ENCODE data around the gene MCF2L2.

The MCF2L2 gene

GRCh38 chr3:183214277-183214612 lies 214.2 kb downstream of the MCF2L2 start:
- Histone ChIP-seq H3K27me3 (ENCODE audit: control insufficient read depth, insufficient read depth, low read length) (no peaks in the 10 kb centered on the region), H3K27ac (ENCODE audit: low read depth, low read length) (no peak overlapping the region), H3K36me3 (ENCODE audit: control insufficient read depth, insufficient read depth, low read length) (no peaks in the 10 kb centered on the region), H3K4me1 (ENCODE audit: control insufficient read depth, insufficient read depth, low read length) (no peaks in the 10 kb centered on the region), H3K4me3 (ENCODE audit: low read length) (no peak overlapping the region), H3K9ac (ENCODE audit: low read length) (no peak overlapping the region)

- Histone ChIP-seq H3K27ac (ENCODE audit: low read depth, low read length) (no peak overlapping the region), H3K9ac (ENCODE audit: low read length) (no peak overlapping the region), H3K4me1 (ENCODE audit: control insufficient read depth, insufficient read depth, low read length) (no peaks in the 10 kb centered on the region), H3K36me3 (ENCODE audit: control insufficient read depth, insufficient read depth, low read length) (no peaks in the 10 kb centered on the region), H3K27me3 (ENCODE audit: control insufficient read depth, insufficient read depth, low read length) (no peaks in the 10 kb centered on the region), H3K4me3 (ENCODE audit: low read length) (no peak overlapping the region)
Measured at GRCh38 chr3:183213415-183214276, 214.8 kb downstream of the MCF2L2 start.

- H3K27me3 ChIP-seq (ENCODE audit: control insufficient read depth, insufficient read depth, low read length) = no peaks in the 10 kb centered on the region
- no peak overlapping the region for H3K27ac ChIP-seq (ENCODE audit: low read depth, low read length)
- H3K4me3 ChIP-seq (ENCODE audit: low read length) = no peak overlapping the region
Measured at GRCh38 chr3:183212565-183212964, 215.9 kb downstream of the MCF2L2 start.

GRCh38 chr3:183212096-183212495 lies 216.3 kb downstream of the MCF2L2 start:
- Histone ChIP-seq H3K4me3 (ENCODE audit: low read length) (no peak overlapping the region), H3K4me1 (ENCODE audit: control insufficient read depth, insufficient read depth, low read length) (no peaks in the 10 kb centered on the region), H3K9ac (ENCODE audit: low read length) (no peak overlapping the region), H3K27me3 (ENCODE audit: control insufficient read depth, insufficient read depth, low read length) (no peaks in the 10 kb centered on the region), H3K36me3 (ENCODE audit: control insufficient read depth, insufficient read depth, low read length) (no peaks in the 10 kb centered on the region), H3K27ac (ENCODE audit: low read depth, low read length) (no peak overlapping the region)

More at GRCh38 chr3:183212565-183212964, 215.9 kb downstream of the MCF2L2 start:
- no peaks in the 10 kb centered on the region for H3K36me3 ChIP-seq (ENCODE audit: control insufficient read depth, insufficient read depth, low read length)
- H3K9ac ChIP-seq (ENCODE audit: low read length) = no peak overlapping the region
- H3K4me1 ChIP-seq (ENCODE audit: control insufficient read depth, insufficient read depth, low read length) = no peaks in the 10 kb centered on the region

- H3K4me1 ChIP-seq (ENCODE audit: control insufficient read depth, insufficient read depth, low read length) = no peaks in the 10 kb centered on the region
- H3K36me3 ChIP-seq (ENCODE audit: control insufficient read depth, insufficient read depth, low read length) = no peaks in the 10 kb centered on the region
- H3K4me3 ChIP-seq (ENCODE audit: low read length) = no peak overlapping the region
- no peaks in the 10 kb centered on the region for H3K27me3 ChIP-seq (ENCODE audit: control insufficient read depth, insufficient read depth, low read length)
- H3K9ac ChIP-seq (ENCODE audit: low read length) = no peak overlapping the region
- no peak overlapping the region for H3K27ac ChIP-seq (ENCODE audit: low read depth, low read length)
Measured at GRCh38 chr3:183211352-183211751, 217.1 kb downstream of the MCF2L2 start.

- H3K9ac ChIP-seq (ENCODE audit: low read length) = no peak overlapping the region
- no peak overlapping the region for H3K27ac ChIP-seq (ENCODE audit: low read depth, low read length)
- H3K4me3 ChIP-seq (ENCODE audit: low read length) = no peak overlapping the region
- no peaks in the 10 kb centered on the region for H3K27me3 ChIP-seq (ENCODE audit: control insufficient read depth, insufficient read depth, low read length)
- no peaks in the 10 kb centered on the region for H3K36me3 ChIP-seq (ENCODE audit: control insufficient read depth, insufficient read depth, low read length)
- H3K4me1 ChIP-seq (ENCODE audit: control insufficient read depth, insufficient read depth, low read length) = no peaks in the 10 kb centered on the region
Measured at GRCh38 chr3:183210862-183211341, 217.5 kb downstream of the MCF2L2 start.

- Histone ChIP-seq H3K9ac (ENCODE audit: low read length) (no peak overlapping the region), H3K4me3 (ENCODE audit: low read length) (no peak overlapping the region), H3K27ac (ENCODE audit: low read depth, low read length) (no peak overlapping the region), H3K27me3 (ENCODE audit: control insufficient read depth, insufficient read depth, low read length) (no peaks in the 10 kb centered on the region), H3K4me1 (ENCODE audit: control insufficient read depth, insufficient read depth, low read length) (no peaks in the 10 kb centered on the region), H3K36me3 (ENCODE audit: control insufficient read depth, insufficient read depth, low read length) (no peaks in the 10 kb centered on the region)
Measured at GRCh38 chr3:183210341-183210740, 218.1 kb downstream of the MCF2L2 start.

GRCh38 chr3:183208800-183209199 lies 219.6 kb downstream of the MCF2L2 start:
- no peaks in the 10 kb centered on the region for H3K4me1 ChIP-seq (ENCODE audit: control insufficient read depth, insufficient read depth, low read length)
- no peak overlapping the region for H3K27ac ChIP-seq (ENCODE audit: low read depth, low read length)
- H3K4me3 ChIP-seq (ENCODE audit: low read length) = no peak overlapping the region

GRCh38 chr3:183208260-183208659 lies 220.2 kb downstream of the MCF2L2 start:
- Histone ChIP-seq H3K4me3 (ENCODE audit: low read length) (no peak overlapping the region), H3K27me3 (ENCODE audit: control insufficient read depth, insufficient read depth, low read length) (no peaks in the 10 kb centered on the region), H3K4me1 (ENCODE audit: control insufficient read depth, insufficient read depth, low read length) (no peaks in the 10 kb centered on the region), H3K27ac (ENCODE audit: low read depth, low read length) (no peak overlapping the region), H3K36me3 (ENCODE audit: control insufficient read depth, insufficient read depth, low read length) (no peaks in the 10 kb centered on the region), H3K9ac (ENCODE audit: low read length) (no peak overlapping the region)

More at GRCh38 chr3:183208800-183209199, 219.6 kb downstream of the MCF2L2 start:
- no peaks in the 10 kb centered on the region for H3K36me3 ChIP-seq (ENCODE audit: control insufficient read depth, insufficient read depth, low read length)
- no peaks in the 10 kb centered on the region for H3K27me3 ChIP-seq (ENCODE audit: control insufficient read depth, insufficient read depth, low read length)
- no peak overlapping the region for H3K9ac ChIP-seq (ENCODE audit: low read length)

GRCh38 chr3:183203670-183204069 lies 224.7 kb downstream of the MCF2L2 start:
- no peaks in the 10 kb centered on the region for H3K27me3 ChIP-seq (ENCODE audit: control insufficient read depth, insufficient read depth, low read length)
- no peak overlapping the region for H3K9ac ChIP-seq (ENCODE audit: low read length)
- H3K27ac ChIP-seq (ENCODE audit: low read depth, low read length) = no peak overlapping the region
- no peaks in the 10 kb centered on the region for H3K4me1 ChIP-seq (ENCODE audit: control insufficient read depth, insufficient read depth, low read length)
- no peak overlapping the region for H3K4me3 ChIP-seq (ENCODE audit: low read length)
- H3K36me3 ChIP-seq (ENCODE audit: control insufficient read depth, insufficient read depth, low read length) = no peaks in the 10 kb centered on the region

- Histone ChIP-seq H3K4me3 (ENCODE audit: low read length) (no peak overlapping the region), H3K27ac (ENCODE audit: low read depth, low read length) (no peak overlapping the region), H3K36me3 (ENCODE audit: control insufficient read depth, insufficient read depth, low read length) (no peaks in the 10 kb centered on the region), H3K27me3 (ENCODE audit: control insufficient read depth, insufficient read depth, low read length) (no peaks in the 10 kb centered on the region), H3K4me1 (ENCODE audit: control insufficient read depth, insufficient read depth, low read length) (no peaks in the 10 kb centered on the region), H3K9ac (ENCODE audit: low read length) (no peak overlapping the region)
Measured at GRCh38 chr3:183202004-183202722, 226.3 kb downstream of the MCF2L2 start.

- H3K27me3 ChIP-seq (ENCODE audit: control insufficient read depth, insufficient read depth, low read length) = no peaks in the 10 kb centered on the region
- H3K27ac ChIP-seq (ENCODE audit: low read depth, low read length) = no peak overlapping the region
- no peak overlapping the region for H3K9ac ChIP-seq (ENCODE audit: low read length)
- peaks cover 4% of the 10 kb centered on the region for H3K4me1 ChIP-seq (ENCODE audit: control insufficient read depth, insufficient read depth, low read length)
- no peaks in the 10 kb centered on the region for H3K36me3 ChIP-seq (ENCODE audit: control insufficient read depth, insufficient read depth, low read length)
- H3K4me3 ChIP-seq (ENCODE audit: low read length) = no peak overlapping the region
Measured at GRCh38 chr3:183198939-183199338, 229.5 kb downstream of the MCF2L2 start.

Data from rectal smooth muscle tissue (tissue), 1 donor.